HepG2 (cell line): ENCODE results near the gene SERPINI1. TPM values are rescaled to one million over a fixed set of nuclear protein-coding genes. Genes with fewer than 3 reads are reported as not detected.

Experiments used
- ELK4 ChIP-seq: sonication (generic); formaldehyde crosslinking; IDR thresholded peaks from 2 replicates; pipeline ENCODE4 v1.9.0; 2021; ENCODE audit warnings: missing genetic modification reagents, borderline replicate concordance
- GMEB2 ChIP-seq: IDR thresholded peaks from 2 replicates; pipeline ENCODE4 v1.6.1; 2016; ENCODE audit warnings: missing biosample characterization, missing genetic modification reagents, low read depth
- KAT2B ChIP-seq: fragments of 150-350 bp; IDR thresholded peaks from 2 replicates; pipeline ENCODE4 v1.6.1; 2014; ENCODE audit warnings: low read depth, low read length, borderline replicate concordance
- LBX2 ChIP-seq: sonication (generic); formaldehyde crosslinking; IDR thresholded peaks from 2 replicates; pipeline ENCODE4 v1.5.0; 2020; ENCODE audit warnings: missing genetic modification reagents, mild to moderate bottlenecking, borderline replicate concordance
- MBD4 ChIP-seq: IDR thresholded peaks from 2 replicates; pipeline ENCODE4 v1.6.1; 2012; ENCODE audit warnings: low read length, inconsistent platforms, borderline replicate concordance
- TCF7L2 ChIP-seq: IDR thresholded peaks from 2 replicates; pipeline ENCODE4 v1.6.1; 2011; ENCODE audit warnings: mild to moderate bottlenecking, low read depth, low read length, moderate library complexity
- ZNF354B ChIP-seq: sonication (generic); formaldehyde crosslinking; IDR thresholded peaks from 2 replicates; pipeline ENCODE4 v1.8.0; 2022; ENCODE audit warnings: mild to moderate bottlenecking, missing genetic modification reagents
- ZNF639 ChIP-seq: conservative IDR thresholded peaks from 2 replicates; pipeline ENCODE4 v1.6.1; 2018; ENCODE audit warnings: missing genetic modification reagents
- ZNF761 ChIP-seq: sonication (generic); formaldehyde crosslinking; conservative IDR thresholded peaks from 2 replicates; pipeline ENCODE4 v1.4.0; 2020; ENCODE audit warnings: mild to moderate bottlenecking, missing genetic modification reagents
- ZNF775 ChIP-seq: sonication (generic); formaldehyde crosslinking; IDR thresholded peaks from 2 replicates; pipeline ENCODE4 v1.4.0; 2020; ENCODE audit warnings: missing genetic modification reagents, mild to moderate bottlenecking, moderate library complexity, borderline replicate concordance
- polyA plus RNA-seq, 8 experiments: library from polyadenylated mRNA; depleted of rRNA in 3 of 8; stranded (reverse) in 7 of 8; unstranded in 1 of 8; fragments of >200 nt; fragmentation: Illumina TruSeq in 4 of 8; extraction: Trizol in 4 of 8; gene quantifications; 2 replicates each; pipeline versions ENCODE4 v1.2.1 to v1.2.3, GENCODE V29; 2011 to 2016; ENCODE audit warnings: low read depth in 4 of 8, missing spikeins in 1 of 8, mixed read lengths in 1 of 8; ENCODE audit not compliant: insufficient read depth in 1 of 8
- total RNA-seq, 5 experiments: library from RNA; depleted of rRNA; stranded (reverse); fragments of >200 nt; fragmentation: Illumina TruSeq; extraction: Trizol; gene quantifications; 2 replicates each; pipeline ENCODE4 v1.2.3, GENCODE V29; 2016; ENCODE audit warnings: low read depth in 1 of 5
- TF ChIP-seq, protein P1 (sequence below): IDR thresholded peaks from 2 replicates; pipeline ENCODE4 v1.6.1; 2012; ENCODE audit warnings: low read depth, low read length, improper control_type of control experiment
- TF ChIP-seq, protein P2 (sequence below): sonication (generic); formaldehyde crosslinking; IDR thresholded peaks from 2 replicates; pipeline ENCODE4 v1.4.0; 2020; ENCODE audit warnings: missing genetic modification reagents, borderline replicate concordance
- TF ChIP-seq, protein P3 (sequence below): sonication (generic); formaldehyde crosslinking; IDR thresholded peaks from 2 replicates; pipeline ENCODE4 v1.5.0; 2020; ENCODE audit warnings: mild to moderate bottlenecking, missing genetic modification reagents

The SERPINI1 gene
- total and polyA plus RNA-seq, 2 of the 13 experiments (the other 11 are each of a cell fraction or from before 2014, with no cell fraction given), result 14.7 to 58.0 TPM

DNA sequence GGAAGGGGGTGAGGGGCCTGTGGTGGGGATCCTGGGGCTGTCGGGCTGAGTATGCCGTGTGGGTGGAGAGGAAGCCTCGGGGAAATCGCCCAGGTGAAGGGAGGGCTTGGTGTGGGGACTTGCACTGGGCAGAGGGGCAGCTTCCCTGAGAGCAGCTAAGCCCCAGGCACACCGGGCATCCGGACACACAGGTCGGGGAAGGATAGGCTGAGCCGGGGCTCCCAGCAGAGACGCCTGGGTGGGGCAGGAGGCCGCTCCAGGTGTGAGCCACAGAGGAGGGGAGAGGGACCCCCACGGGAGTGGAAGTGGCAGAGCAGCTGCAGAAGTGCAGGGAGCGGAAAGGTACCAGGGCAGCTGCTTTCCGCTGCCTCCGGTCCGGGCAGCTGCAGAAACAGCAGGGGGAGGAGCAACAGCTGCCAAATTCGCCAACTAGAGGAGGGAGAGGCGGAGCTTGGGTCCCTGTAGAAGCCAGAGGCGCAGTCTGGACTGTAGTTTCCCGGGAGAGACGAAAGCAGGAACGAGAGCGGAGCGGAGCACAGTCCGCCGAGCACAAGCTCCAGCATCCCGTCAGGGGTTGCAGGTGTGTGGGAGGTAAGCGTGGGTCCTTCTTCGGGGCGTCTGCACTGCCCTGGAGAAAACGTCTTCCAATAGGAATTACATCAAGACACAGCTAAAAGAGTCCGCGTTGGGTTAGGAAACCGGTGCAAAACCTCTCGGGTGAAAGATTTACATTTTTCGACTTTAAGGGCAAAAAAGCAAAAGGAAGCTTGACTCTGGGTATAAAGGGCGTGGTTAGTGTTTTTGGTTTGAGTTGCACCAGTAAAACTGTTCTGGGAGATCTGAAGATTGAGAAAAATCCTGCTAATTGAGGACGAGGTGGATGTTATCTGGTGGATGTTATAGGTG, at the start of gene SERPINI1 (continued):
- TF ChIP-seq LBX2 (CRISPR knock-in tag) (no peak), ZNF639 (no peak), TCF7L2 (no peak), GMEB2 (CRISPR knock-in tag) (no peak), MBD4 (no peak), ZNF761 (CRISPR knock-in tag) (no peak), ZNF354B (CRISPR knock-in tag) (peak; percentile 93; the same call in 1 of the 2 replicates), KAT2B (no peak), ZNF775 (no peak), ELK4 (CRISPR knock-in tag) (no peak)
- TF ChIP-seq, protein P1, sequence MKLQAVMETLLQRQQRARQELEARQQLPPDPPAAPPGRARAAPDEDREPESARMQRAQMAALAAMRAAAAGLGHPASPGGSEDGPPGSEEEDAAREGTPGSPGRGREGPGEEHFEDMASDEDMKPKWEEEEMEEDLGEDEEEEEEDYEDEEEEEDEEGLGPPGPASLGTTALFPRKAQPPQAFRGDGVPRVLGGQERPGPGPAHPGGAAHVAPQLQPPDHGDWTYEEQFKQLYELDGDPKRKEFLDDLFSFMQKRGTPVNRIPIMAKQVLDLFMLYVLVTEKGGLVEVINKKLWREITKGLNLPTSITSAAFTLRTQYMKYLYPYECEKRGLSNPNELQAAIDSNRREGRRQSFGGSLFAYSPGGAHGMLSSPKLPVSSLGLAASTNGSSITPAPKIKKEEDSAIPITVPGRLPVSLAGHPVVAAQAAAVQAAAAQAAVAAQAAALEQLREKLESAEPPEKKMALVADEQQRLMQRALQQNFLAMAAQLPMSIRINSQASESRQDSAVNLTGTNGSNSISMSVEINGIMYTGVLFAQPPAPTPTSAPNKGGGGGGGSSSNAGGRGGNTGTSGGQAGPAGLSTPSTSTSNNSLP, result no peak
- TF ChIP-seq, protein P2, sequence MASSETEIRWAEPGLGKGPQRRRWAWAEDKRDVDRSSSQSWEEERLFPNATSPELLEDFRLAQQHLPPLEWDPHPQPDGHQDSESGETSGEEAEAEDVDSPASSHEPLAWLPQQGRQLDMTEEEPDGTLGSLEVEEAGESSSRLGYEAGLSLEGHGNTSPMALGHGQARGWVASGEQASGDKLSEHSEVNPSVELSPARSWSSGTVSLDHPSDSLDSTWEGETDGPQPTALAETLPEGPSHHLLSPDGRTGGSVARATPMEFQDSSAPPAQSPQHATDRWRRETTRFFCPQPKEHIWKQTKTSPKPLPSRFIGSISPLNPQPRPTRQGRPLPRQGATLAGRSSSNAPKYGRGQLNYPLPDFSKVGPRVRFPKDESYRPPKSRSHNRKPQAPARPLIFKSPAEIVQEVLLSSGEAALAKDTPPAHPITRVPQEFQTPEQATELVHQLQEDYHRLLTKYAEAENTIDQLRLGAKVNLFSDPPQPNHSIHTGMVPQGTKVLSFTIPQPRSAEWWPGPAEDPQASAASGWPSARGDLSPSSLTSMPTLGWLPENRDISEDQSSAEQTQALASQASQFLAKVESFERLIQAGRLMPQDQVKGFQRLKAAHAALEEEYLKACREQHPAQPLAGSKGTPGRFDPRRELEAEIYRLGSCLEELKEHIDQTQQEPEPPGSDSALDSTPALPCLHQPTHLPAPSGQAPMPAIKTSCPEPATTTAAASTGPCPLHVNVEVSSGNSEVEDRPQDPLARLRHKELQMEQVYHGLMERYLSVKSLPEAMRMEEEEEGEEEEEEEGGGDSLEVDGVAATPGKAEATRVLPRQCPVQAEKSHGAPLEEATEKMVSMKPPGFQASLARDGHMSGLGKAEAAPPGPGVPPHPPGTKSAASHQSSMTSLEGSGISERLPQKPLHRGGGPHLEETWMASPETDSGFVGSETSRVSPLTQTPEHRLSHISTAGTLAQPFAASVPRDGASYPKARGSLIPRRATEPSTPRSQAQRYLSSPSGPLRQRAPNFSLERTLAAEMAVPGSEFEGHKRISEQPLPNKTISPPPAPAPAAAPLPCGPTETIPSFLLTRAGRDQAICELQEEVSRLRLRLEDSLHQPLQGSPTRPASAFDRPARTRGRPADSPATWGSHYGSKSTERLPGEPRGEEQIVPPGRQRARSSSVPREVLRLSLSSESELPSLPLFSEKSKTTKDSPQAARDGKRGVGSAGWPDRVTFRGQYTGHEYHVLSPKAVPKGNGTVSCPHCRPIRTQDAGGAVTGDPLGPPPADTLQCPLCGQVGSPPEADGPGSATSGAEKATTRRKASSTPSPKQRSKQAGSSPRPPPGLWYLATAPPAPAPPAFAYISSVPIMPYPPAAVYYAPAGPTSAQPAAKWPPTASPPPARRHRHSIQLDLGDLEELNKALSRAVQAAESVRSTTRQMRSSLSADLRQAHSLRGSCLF, result no peak
- TF ChIP-seq, protein P3, sequence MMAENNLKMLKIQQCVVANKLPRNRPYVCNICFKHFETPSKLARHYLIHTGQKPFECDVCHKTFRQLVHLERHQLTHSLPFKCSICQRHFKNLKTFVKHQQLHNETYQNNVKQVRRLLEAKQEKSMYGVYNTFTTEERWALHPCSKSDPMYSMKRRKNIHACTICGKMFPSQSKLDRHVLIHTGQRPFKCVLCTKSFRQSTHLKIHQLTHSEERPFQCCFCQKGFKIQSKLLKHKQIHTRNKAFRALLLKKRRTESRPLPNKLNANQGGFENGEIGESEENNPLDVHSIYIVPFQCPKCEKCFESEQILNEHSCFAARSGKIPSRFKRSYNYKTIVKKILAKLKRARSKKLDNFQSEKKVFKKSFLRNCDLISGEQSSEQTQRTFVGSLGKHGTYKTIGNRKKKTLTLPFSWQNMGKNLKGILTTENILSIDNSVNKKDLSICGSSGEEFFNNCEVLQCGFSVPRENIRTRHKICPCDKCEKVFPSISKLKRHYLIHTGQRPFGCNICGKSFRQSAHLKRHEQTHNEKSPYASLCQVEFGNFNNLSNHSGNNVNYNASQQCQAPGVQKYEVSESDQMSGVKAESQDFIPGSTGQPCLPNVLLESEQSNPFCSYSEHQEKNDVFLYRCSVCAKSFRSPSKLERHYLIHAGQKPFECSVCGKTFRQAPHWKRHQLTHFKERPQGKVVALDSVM (CRISPR knock-in tag), result 0 out of 2 replicates have a peak, but pooled peaks have one; percentile 18
